IPS-20b (cell line): Measurements from ENCODE around the gene ALDH1L1.

Experiments
- H3K27ac ChIP-seq: one replicate; pipeline ENCODE4 v1.5.1; 2013; ENCODE audit warnings: low read length
- H3K27me3 ChIP-seq: 2 replicates; pipeline ENCODE4 v1.6.1; 2013; ENCODE audit warnings: mild to moderate bottlenecking, low read length, inconsistent platforms; ENCODE audit not compliant: insufficient read depth
- H3K36me3 ChIP-seq: 2 replicates; pipeline ENCODE4 v1.6.1; 2013; ENCODE audit warnings: low read depth, mild to moderate bottlenecking, inconsistent platforms, low read length, moderate library complexity; ENCODE audit not compliant: insufficient read depth
- H3K4me1 ChIP-seq: 2 replicates; pipeline ENCODE4 v1.6.1; 2013; ENCODE audit warnings: mild to moderate bottlenecking, control low read depth, inconsistent platforms, low read length, moderate library complexity; ENCODE audit not compliant: insufficient read depth
- H3K4me3 ChIP-seq: 2 replicates; pipeline ENCODE4 v1.5.1; 2013; ENCODE audit warnings: mild to moderate bottlenecking, low read length, inconsistent platforms
- H3K9ac ChIP-seq: 2 replicates; pipeline ENCODE4 v1.6.1; 2013; ENCODE audit warnings: low read depth, mild to moderate bottlenecking, inconsistent platforms, low read length, moderate library complexity
- H3K9me3 ChIP-seq: 2 replicates; pipeline ENCODE4 v1.6.1; 2013; ENCODE audit warnings: mild to moderate bottlenecking, low read depth, low read length, inconsistent platforms; ENCODE audit not compliant: insufficient read depth

ALDH1L1 gene

GRCh38 chr3:126057936-126058335 lies 122.5 kb downstream of the ALDH1L1 start:
- Histone ChIP-seq H3K9ac (no peak overlapping the region), H3K27ac (no peak overlapping the region), H3K9me3 (no peaks in the 10 kb centered on the region), H3K4me1 (no peaks in the 10 kb centered on the region), H3K36me3 (no peaks in the 10 kb centered on the region), H3K27me3 (no peaks in the 10 kb centered on the region), H3K4me3 (no peak overlapping the region)

- Histone ChIP-seq H3K9me3 (no peaks in the 10 kb centered on the region), H3K27ac (no peak overlapping the region), H3K9ac (no peak overlapping the region), H3K4me1 (no peaks in the 10 kb centered on the region), H3K27me3 (no peaks in the 10 kb centered on the region), H3K4me3 (no peak overlapping the region), H3K36me3 (no peaks in the 10 kb centered on the region)
These were observed 122.9 kb downstream of the ALDH1L1 start for GRCh38 chr3:126057501-126057819.

- no peak overlapping the region for H3K9ac ChIP-seq
- no peaks in the 10 kb centered on the region for H3K4me1 ChIP-seq
- H3K9me3 ChIP-seq, result no peaks in the 10 kb centered on the region
- no peaks in the 10 kb centered on the region for H3K36me3 ChIP-seq
- H3K4me3 ChIP-seq, result no peak overlapping the region
- no peak overlapping the region for H3K27ac ChIP-seq
- H3K27me3 ChIP-seq, result no peaks in the 10 kb centered on the region
These were observed 123.5 kb downstream of the ALDH1L1 start for GRCh38 chr3:126056681-126057500.

- H3K4me1 ChIP-seq, result no peaks in the 10 kb centered on the region
- H3K9ac ChIP-seq, result no peak overlapping the region
- no peaks in the 10 kb centered on the region for H3K27me3 ChIP-seq
- H3K36me3 ChIP-seq, result no peaks in the 10 kb centered on the region
- no peak overlapping the region for H3K27ac ChIP-seq
- H3K9me3 ChIP-seq, result no peaks in the 10 kb centered on the region
- H3K4me3 ChIP-seq, result no peak overlapping the region
These were observed 124.3 kb downstream of the ALDH1L1 start for GRCh38 chr3:126056088-126056487.

- no peaks in the 10 kb centered on the region for H3K36me3 ChIP-seq
- no peak overlapping the region for H3K27ac ChIP-seq
- H3K4me1 ChIP-seq, result no peaks in the 10 kb centered on the region
- no peak overlapping the region for H3K9ac ChIP-seq
- no peaks in the 10 kb centered on the region for H3K9me3 ChIP-seq
- H3K27me3 ChIP-seq, result no peaks in the 10 kb centered on the region
- no peak overlapping the region for H3K4me3 ChIP-seq
These were observed 125.5 kb downstream of the ALDH1L1 start for GRCh38 chr3:126054870-126055269.

GRCh38 chr3:126053949-126054569 lies 126.3 kb downstream of the ALDH1L1 start:
- no peaks in the 10 kb centered on the region for H3K4me1 ChIP-seq
- no peak overlapping the region for H3K27ac ChIP-seq
- H3K9ac ChIP-seq, result no peak overlapping the region
- H3K36me3 ChIP-seq, result no peaks in the 10 kb centered on the region
- no peaks in the 10 kb centered on the region for H3K27me3 ChIP-seq
- H3K9me3 ChIP-seq, result no peaks in the 10 kb centered on the region
- H3K4me3 ChIP-seq, result no peak overlapping the region
